ENCODE results near the gene KRTAP6-1.

Gene KRTAP6-1

DNA sequence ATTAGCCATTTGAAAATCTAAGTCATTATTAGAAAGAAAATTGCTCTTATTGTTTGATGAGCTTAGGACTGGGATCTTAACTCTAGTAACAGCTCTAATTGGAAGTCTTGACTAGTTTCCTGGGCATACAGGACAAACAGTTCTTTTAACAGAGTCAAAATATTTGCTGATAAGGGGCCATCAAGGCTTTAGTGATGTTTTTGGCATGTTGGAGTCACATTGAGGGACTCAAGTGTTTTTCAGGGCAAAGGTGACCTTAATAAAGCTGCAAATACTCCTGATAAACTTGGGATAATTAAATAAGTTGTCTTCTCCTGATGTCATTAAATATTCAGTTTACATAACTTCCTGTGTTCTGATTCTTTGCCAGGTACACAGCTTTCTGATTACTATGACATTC lies 46.1 kb downstream of the KRTAP6-1 start:
- DNase-seq: no peak

DNA sequence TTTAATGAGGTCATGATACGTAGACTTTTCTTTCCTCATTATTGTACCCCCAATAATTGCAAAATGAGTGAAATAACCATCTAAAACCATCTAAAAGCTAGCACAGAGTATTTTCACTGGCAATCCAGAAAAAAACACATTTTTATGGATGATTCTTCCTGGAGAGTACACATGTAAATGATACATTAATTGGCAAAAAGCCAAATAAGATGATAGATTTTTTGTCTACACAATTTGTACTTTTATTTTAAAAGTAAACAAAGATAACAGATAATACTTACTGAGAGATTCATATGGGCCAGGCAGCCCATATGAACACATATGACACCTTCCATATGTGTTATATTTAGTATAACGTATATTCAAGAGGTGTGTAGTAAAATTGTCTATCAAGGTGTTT lies 50.1 kb downstream of the KRTAP6-1 start:
- DNase-seq: no peak

Data from activated T-cell treated with anti-CD3 and anti-CD28 coated beads for 4 hours (primary cell).